Osteoblast (primary cell): ENCODE data around the gene INHBB. TPM values are rescaled to one million over a fixed set of nuclear protein-coding genes. Genes with fewer than 3 reads are reported as not detected.
A peak's percentile ranks its signal among the peaks of the same experiment; 100 is the strongest.

Experiments
- DNase-seq: peaks from one replicate; pipeline ENCODE4 v3.0.0; 2011; ENCODE audit warnings: low spot score, mixed read lengths; ENCODE audit not compliant: insufficient read length; ENCODE audit errors: missing footprints
- H2AFZ ChIP-seq: 2 replicates; pipeline ENCODE4 v1.6.0; 2011; ENCODE audit warnings: mild to moderate bottlenecking, low read length
- H3K27ac ChIP-seq: 2 replicates; pipeline ENCODE4 v1.5.1; 2011; ENCODE audit warnings: mild to moderate bottlenecking, low read depth, low read length, moderate library complexity
- H3K27me3 ChIP-seq: 2 replicates; pipeline ENCODE4 v1.6.0; 2012; ENCODE audit warnings: mild to moderate bottlenecking, control low read depth, inconsistent platforms, low read length, moderate library complexity; ENCODE audit not compliant: insufficient read depth
- H3K36me3 ChIP-seq: 2 replicates; pipeline ENCODE4 v1.5.1; 2011; ENCODE audit warnings: mild to moderate bottlenecking, low read length, control low read depth, moderate library complexity; ENCODE audit not compliant: insufficient read depth
- H3K4me1 ChIP-seq: 2 replicates; pipeline ENCODE4 v1.5.1; 2011; ENCODE audit warnings: mild to moderate bottlenecking, low read length, control low read depth, moderate library complexity; ENCODE audit not compliant: insufficient read depth
- H3K4me2 ChIP-seq: 2 replicates; pipeline ENCODE4 v1.6.0; 2011; ENCODE audit warnings: mild to moderate bottlenecking, low read length; ENCODE audit not compliant: insufficient read depth
- H3K4me3 ChIP-seq: fragments of 200-600 bp; sonication (generic); 3 replicates; pipeline ENCODE4 v1.5.1; 2012; ENCODE audit warnings: mild to moderate bottlenecking, low read length, inconsistent platforms; ENCODE audit not compliant: insufficient read depth
- H3K79me2 ChIP-seq: 2 replicates; pipeline ENCODE4 v1.6.0; 2012; ENCODE audit warnings: mild to moderate bottlenecking, low read length, control low read depth, inconsistent platforms; ENCODE audit not compliant: insufficient read depth
- H3K9me3 ChIP-seq: 2 replicates; pipeline ENCODE4 v1.5.1; 2011; ENCODE audit warnings: low read depth, low read length, control low read depth
- H4K20me1 ChIP-seq: 2 replicates; pipeline ENCODE4 v1.6.0; 2012; ENCODE audit warnings: mild to moderate bottlenecking, low read length, control low read depth; ENCODE audit not compliant: insufficient read depth
- CTCF ChIP-seq: IDR thresholded peaks from 2 replicates; pipeline ENCODE4 v1.5.1; 2011; ENCODE audit warnings: mild to moderate bottlenecking, low read depth, low read length, moderate library complexity; ENCODE audit errors: extremely low read depth
- total RNA-seq: library from RNA; depleted of rRNA; stranded (reverse); fragments of >200 nt; gene quantifications from 2 replicates; pipeline ENCODE4 v1.2.3, GENCODE V29; 2012

INHBB gene
- total RNA-seq, 1 donor, result under 0.01 TPM

DNA sequence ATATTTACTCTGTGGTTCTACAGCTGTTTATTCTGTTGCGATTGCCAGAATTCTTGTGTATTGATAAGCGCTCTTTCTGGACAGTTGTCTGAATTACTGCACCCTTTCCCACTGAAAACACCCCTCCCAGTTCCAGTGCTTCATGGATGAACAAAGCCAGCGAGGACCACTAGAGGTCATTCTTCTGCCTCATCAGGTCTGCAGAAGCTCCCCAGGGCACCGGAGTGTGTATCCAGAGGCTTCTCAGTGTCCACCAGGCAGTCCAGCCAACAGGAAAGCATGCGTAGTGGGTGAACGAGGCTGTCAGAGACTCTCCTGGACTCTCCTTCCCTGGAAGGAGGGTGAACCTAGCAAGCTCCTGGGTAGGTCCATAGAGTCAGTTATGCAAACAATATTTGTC, 40.6 kb upstream of the INHBB start:
- Histone ChIP-seq H3K27me3 (no peaks in the 10 kb centered on the region), H2AFZ (no peak overlapping the region), H3K4me2 (no peak overlapping the region), H3K27ac (no peak overlapping the region), H3K9me3 (no peaks in the 10 kb centered on the region), H3K79me2 (no peaks in the 10 kb centered on the region), H3K36me3 (peaks cover 13% of the 10 kb centered on the region), H3K4me3 (no peak overlapping the region), H3K4me1 (no peaks in the 10 kb centered on the region), H4K20me1 (no peaks in the 10 kb centered on the region)
- peak; percentile 65 for DNase-seq
- TF ChIP-seq CTCF, result peak; percentile 39

GRCh38 chr2:120305937-120306490, 39.9 kb upstream of the INHBB start:
- Histone ChIP-seq H3K79me2 (no peaks in the 10 kb centered on the region), H3K9me3 (no peaks in the 10 kb centered on the region), H4K20me1 (no peaks in the 10 kb centered on the region), H2AFZ (no peak overlapping the region), H3K4me2 (no peak overlapping the region), H3K4me1 (no peaks in the 10 kb centered on the region), H3K36me3 (peaks cover 13% of the 10 kb centered on the region), H3K4me3 (no peak overlapping the region), H3K27me3 (no peaks in the 10 kb centered on the region), H3K27ac (no peak overlapping the region)
- no peak for DNase-seq
- TF ChIP-seq CTCF, result no peak

DNA sequence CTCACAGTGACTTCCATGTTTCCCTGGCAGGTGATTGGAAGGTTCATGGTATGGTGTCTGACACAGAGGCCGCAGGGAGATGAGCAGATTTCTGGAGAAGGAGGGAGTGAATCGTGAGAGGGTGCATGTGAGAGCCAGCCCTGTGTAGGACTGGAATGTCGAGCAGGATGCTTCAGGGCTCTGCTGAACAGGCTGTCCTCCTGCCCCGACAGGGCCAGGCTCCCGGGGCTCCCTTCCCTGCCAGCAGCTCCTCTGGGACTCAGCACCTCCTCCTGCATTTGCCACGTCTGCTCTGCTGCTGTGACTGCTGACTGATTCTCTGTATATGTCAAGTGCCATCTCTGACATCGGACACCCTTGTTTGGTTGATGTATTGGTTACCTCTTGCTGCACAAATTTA, 38.5 kb upstream of the INHBB start:
- Histone ChIP-seq H4K20me1 (no peaks in the 10 kb centered on the region), H3K27me3 (no peaks in the 10 kb centered on the region), H3K4me1 (no peaks in the 10 kb centered on the region), H2AFZ (no peak overlapping the region), H3K9me3 (no peaks in the 10 kb centered on the region), H3K27ac (no peak overlapping the region), H3K4me2 (no peak overlapping the region), H3K4me3 (no peak overlapping the region), H3K36me3 (peaks cover 6% of the 10 kb centered on the region), H3K79me2 (no peaks in the 10 kb centered on the region)
- TF ChIP-seq CTCF, result no peak
- no peak for DNase-seq

- Histone ChIP-seq H3K27ac (no peak overlapping the region), H3K4me2 (no peak overlapping the region), H3K79me2 (no peaks in the 10 kb centered on the region), H3K4me1 (peaks cover 4% of the 10 kb centered on the region), H3K36me3 (no peaks in the 10 kb centered on the region), H3K9me3 (no peaks in the 10 kb centered on the region), H4K20me1 (no peaks in the 10 kb centered on the region), H2AFZ (no peak overlapping the region), H3K4me3 (no peak overlapping the region), H3K27me3 (no peaks in the 10 kb centered on the region)
- DNase-seq, result peak; percentile 31
- TF ChIP-seq CTCF, result no peak
Observed at GRCh38 chr2:120308038-120308910, 37.7 kb upstream of the INHBB start.
